PC-3 (cell line): ENCODE data around the gene C19orf25. TPM values are rescaled to one million over a fixed set of nuclear protein-coding genes. Genes with fewer than 3 reads are reported as not detected.

Source experiments
- ATAC-seq: fragments of 200-7000 bp; cut with Tn5 transposase; 2 replicates; pipeline ENCODE4 v1.9.1; 2020; ENCODE audit warnings: mild to moderate bottlenecking, moderate library complexity
- BruUV-seq: library from RNA; stranded (reverse); fragments of 400-500 nt; replicated peaks from 2 replicates; lab custom pipeline; 2021; lab: Mats Ljungman, UMichigan
- CTCF ChIA-PET: fragments of 300-600 bp; sonication (Branson Sonifier 250); formaldehyde crosslinking; loops from one replicate; lab custom pipeline; 2022; ENCODE audit warnings: antibody characterized with exemption; lab: Charles Lee
- POLR2A ChIA-PET: fragments of 300-600 bp; sonication (Branson Sonifier 250); formaldehyde crosslinking; loops from one replicate; lab custom pipeline; 2022; ENCODE audit warnings: antibody characterized with exemption; ENCODE audit not compliant: unreplicated experiment; lab: Charles Lee
- DNase-seq: peaks from one replicate; pipeline ENCODE4 v3.0.0-alpha.2; 2015
- H2AFZ ChIP-seq: fragments of 300-600 bp; sonication (generic); 2 replicates; pipeline ENCODE4 v1.6.0; 2016; ENCODE audit warnings: antibody characterized with exemption, low read length
- H3F3A ChIP-seq: fragments of 300-600 bp; sonication (generic); one replicate; pipeline ENCODE4 v1.6.0; 2017; ENCODE audit warnings: antibody characterized with exemption, low read length, control low read depth, mild to moderate bottlenecking; ENCODE audit not compliant: unreplicated experiment
- H3K27ac ChIP-seq: fragments of 300-600 bp; sonication (generic); 2 replicates; pipeline ENCODE4 v1.5.1; 2016; ENCODE audit warnings: mild to moderate bottlenecking, low read length
- H3K27me3 ChIP-seq: fragments of 300-600 bp; sonication (generic); 2 replicates; pipeline ENCODE4 v1.6.1; 2016; ENCODE audit warnings: low read length, mixed read lengths
- H3K36me3 ChIP-seq: fragments of 300-600 bp; sonication (generic); 2 replicates; pipeline ENCODE4 v1.6.1; 2016; ENCODE audit warnings: low read depth, mixed run types, low read length, mixed read lengths
- H3K4me1 ChIP-seq: fragments of 300-600 bp; sonication (generic); 2 replicates; pipeline ENCODE4 v1.5.1; 2016; ENCODE audit warnings: low read length; ENCODE audit not compliant: insufficient read depth
- H3K4me2 ChIP-seq: fragments of 300-600 bp; sonication (generic); 2 replicates; pipeline ENCODE4 v1.6.0; 2016; ENCODE audit warnings: low read length
- H3K4me3 ChIP-seq: fragments of 300-600 bp; sonication (generic); 2 replicates; pipeline ENCODE4 v1.5.1; 2016; ENCODE audit warnings: mild to moderate bottlenecking, low read length, mixed read lengths
- H3K79me2 ChIP-seq: fragments of 300-600 bp; sonication (generic); 2 replicates; pipeline ENCODE4 v1.6.1; 2017; ENCODE audit warnings: low read length, mixed read lengths
- H3K9ac ChIP-seq: fragments of 300-600 bp; sonication (generic); 2 replicates; pipeline ENCODE4 v1.6.0; 2016; ENCODE audit warnings: mild to moderate bottlenecking, low read length
- H3K9me2 ChIP-seq: fragments of 300-600 bp; sonication (generic); replicated peaks from 2 replicates; pipeline ENCODE4 v1.6.1; 2016; ENCODE audit warnings: mixed run types, low read length, mixed read lengths
- H3K9me3 ChIP-seq: fragments of 300-600 bp; sonication (generic); 2 replicates; pipeline ENCODE4 v1.6.1; 2016; ENCODE audit warnings: low read length, mixed read lengths
- H4K20me1 ChIP-seq: fragments of 300-600 bp; sonication (generic); 2 replicates; pipeline ENCODE4 v1.6.1; 2016; ENCODE audit warnings: low read length, mixed read lengths
- EZH2 ChIP-seq: fragments of 300-600 bp; sonication (generic); IDR thresholded peaks from one replicate; pipeline ENCODE4 v1.6.1; 2017; ENCODE audit warnings: antibody characterized with exemption, mild to moderate bottlenecking, low read length; ENCODE audit not compliant: unreplicated experiment
- EZH2phosphoT487 ChIP-seq: fragments of 300-600 bp; sonication (generic); IDR thresholded peaks from 2 replicates; pipeline ENCODE4 v1.6.1; 2018; ENCODE audit warnings: mild to moderate bottlenecking, antibody characterized with exemption, low read length, borderline replicate concordance
- intact Hi-C: fragments of 100-400 bp; cut with micrococcal nuclease; formaldehyde crosslinking; loops from 2 replicates; pipeline ENCODE4 v1.9.0; 2023
- total RNA-seq: library from RNA; depleted of rRNA; stranded (reverse); fragments of >200 nt; gene quantifications from 2 replicates; pipeline ENCODE4 v1.2.3, GENCODE V29; 2014
- TF ChIP-seq, protein P1 (sequence below): fragments of 300-600 bp; sonication (generic); conservative IDR thresholded peaks from 2 replicates; pipeline ENCODE4 v1.5.1; 2017; ENCODE audit warnings: antibody characterized with exemption, low read depth, mild to moderate bottlenecking, low read length

C19orf25 gene
- total RNA-seq, 1 experiment from 2014 or later, result 45.0 TPM

DNA sequence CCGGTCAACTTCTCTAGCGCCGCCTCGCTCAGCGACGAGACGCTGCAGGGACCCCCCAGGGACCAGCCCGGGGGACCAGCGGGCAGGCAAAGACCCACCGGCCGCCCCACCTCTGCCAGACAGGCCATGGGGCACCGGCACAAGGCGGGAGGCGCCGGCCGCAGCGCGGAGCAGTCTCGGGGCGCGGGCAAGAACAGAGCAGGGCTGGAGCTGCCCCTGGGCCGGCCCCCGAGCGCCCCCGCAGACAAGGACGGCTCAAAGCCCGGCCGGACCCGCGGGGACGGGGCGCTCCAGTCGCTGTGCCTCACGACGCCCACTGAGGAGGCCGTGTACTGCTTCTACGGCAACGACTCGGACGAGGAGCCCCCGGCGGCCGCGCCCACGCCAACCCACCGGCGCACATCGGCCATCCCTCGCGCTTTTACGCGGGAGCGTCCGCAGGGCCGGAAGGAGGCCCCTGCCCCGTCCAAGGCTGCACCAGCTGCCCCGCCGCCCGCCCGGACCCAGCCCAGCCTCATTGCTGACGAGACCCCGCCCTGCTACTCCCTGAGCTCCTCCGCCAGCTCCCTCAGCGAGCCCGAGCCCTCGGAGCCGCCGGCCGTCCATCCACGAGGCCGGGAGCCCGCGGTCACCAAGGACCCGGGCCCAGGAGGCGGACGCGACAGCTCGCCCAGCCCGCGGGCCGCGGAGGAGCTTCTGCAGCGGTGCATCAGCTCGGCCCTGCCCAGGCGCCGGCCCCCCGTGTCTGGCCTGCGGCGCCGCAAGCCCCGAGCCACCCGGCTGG lies 11.3 kb downstream of the C19orf25 start:
- intact Hi-C loops, result no loop called here
- peaks cover 27% of the 10 kb centered on the region for H3K79me2 ChIP-seq
- H3F3A ChIP-seq, result no peaks in the 10 kb centered on the region
- peak overlapping the region; percentile 65 for H3K4me3 ChIP-seq
- no peak overlapping the region for H3K27ac ChIP-seq
- CTCF ChIA-PET, result interaction anchor here (1.3 kb wide), 1 partner anchor 23 kb away, joined by 3 read pairs; no protein-coding TSS in a partner anchor
- no peaks in the 10 kb centered on the region for H3K9me3 ChIP-seq
- BruUV-seq, result no TSS peak
- no peak; the same call in 1 of the 2 replicates for ATAC-seq
- H2AFZ ChIP-seq, result peak overlapping the region; percentile 65; the same call in 1 of the 2 replicates
- H3K4me1 ChIP-seq, result peaks cover 18% of the 10 kb centered on the region
- no peak for DNase-seq
- peak overlapping the region; percentile 67 for H3K9ac ChIP-seq
- no peaks in the 10 kb centered on the region for H3K27me3 ChIP-seq
- no peaks in the 10 kb centered on the region for H4K20me1 ChIP-seq
- H3K36me3 ChIP-seq, result no peaks in the 10 kb centered on the region
- TF ChIP-seq, protein P1, sequence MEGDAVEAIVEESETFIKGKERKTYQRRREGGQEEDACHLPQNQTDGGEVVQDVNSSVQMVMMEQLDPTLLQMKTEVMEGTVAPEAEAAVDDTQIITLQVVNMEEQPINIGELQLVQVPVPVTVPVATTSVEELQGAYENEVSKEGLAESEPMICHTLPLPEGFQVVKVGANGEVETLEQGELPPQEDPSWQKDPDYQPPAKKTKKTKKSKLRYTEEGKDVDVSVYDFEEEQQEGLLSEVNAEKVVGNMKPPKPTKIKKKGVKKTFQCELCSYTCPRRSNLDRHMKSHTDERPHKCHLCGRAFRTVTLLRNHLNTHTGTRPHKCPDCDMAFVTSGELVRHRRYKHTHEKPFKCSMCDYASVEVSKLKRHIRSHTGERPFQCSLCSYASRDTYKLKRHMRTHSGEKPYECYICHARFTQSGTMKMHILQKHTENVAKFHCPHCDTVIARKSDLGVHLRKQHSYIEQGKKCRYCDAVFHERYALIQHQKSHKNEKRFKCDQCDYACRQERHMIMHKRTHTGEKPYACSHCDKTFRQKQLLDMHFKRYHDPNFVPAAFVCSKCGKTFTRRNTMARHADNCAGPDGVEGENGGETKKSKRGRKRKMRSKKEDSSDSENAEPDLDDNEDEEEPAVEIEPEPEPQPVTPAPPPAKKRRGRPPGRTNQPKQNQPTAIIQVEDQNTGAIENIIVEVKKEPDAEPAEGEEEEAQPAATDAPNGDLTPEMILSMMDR, result no peak
- no peak for TF ChIP-seq EZH2
- no peak for TF ChIP-seq EZH2phosphoT487
- POLR2A ChIA-PET, result no interaction called here
- no peaks in the 10 kb centered on the region for H3K9me2 ChIP-seq
- H3K4me2 ChIP-seq, result peak overlapping the region; percentile 88

DNA sequence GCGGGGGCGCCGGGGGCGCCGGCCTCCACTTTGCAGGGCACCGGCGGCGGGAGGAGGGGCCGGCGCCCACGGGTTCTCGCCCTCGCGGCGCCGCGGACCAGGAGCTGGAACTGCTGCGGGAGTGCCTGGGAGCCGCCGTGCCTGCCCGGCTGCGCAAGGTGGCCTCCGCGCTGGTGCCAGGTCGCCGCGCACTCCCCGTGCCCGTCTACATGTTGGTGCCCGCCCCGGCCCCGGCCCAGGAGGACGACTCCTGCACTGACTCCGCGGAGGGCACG lies 11.9 kb downstream of the C19orf25 start:
- intact Hi-C loops, result no loop called here
- DNase-seq (no peak), ATAC-seq (no peak)
- BruUV-seq, result no TSS peak
- Histone ChIP-seq H3K4me2 (peak overlapping the region; percentile 88), H3K36me3 (no peaks in the 10 kb centered on the region), H3F3A (no peaks in the 10 kb centered on the region), H3K9me2 (no peaks in the 10 kb centered on the region), H3K79me2 (peaks cover 27% of the 10 kb centered on the region), H3K9me3 (no peaks in the 10 kb centered on the region), H3K4me3 (peak overlapping the region; percentile 65), H3K4me1 (peaks cover 18% of the 10 kb centered on the region), H2AFZ (no peak overlapping the region), H3K27me3 (no peaks in the 10 kb centered on the region), H3K27ac (no peak overlapping the region), H3K9ac (no peak overlapping the region; the same call in 1 of the 2 replicates), H4K20me1 (no peaks in the 10 kb centered on the region)
- CTCF ChIA-PET, result interaction anchor here (1.3 kb wide), 1 partner anchor 23 kb away, joined by 3 read pairs; no protein-coding TSS in a partner anchor
- no peak for TF ChIP-seq EZH2phosphoT487
- TF ChIP-seq, protein P1, result no peak
- POLR2A ChIA-PET, result no interaction called here
